ENCODE measurements around the gene LRMDA.

LRMDA gene

DNA sequence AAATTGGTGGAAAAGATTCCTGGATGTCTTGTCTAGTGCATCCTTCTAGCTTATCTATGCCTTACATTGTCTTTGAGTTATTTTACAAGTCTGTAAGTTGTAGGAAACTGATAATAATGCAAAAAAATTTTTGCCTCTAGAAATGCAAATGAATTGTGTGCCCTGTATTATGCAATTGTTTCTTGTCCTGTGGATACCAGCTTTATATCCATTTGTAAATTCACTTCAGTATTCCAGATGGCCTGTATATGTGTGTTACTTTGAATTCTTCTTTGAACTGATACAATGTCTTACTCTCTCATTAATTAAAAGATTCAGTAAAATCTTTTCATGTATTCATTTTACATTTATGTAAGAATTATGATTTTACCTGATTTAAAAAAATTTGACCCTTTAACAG lies 234.3 kb downstream of the LRMDA start:
- H3K27ac ChIP-seq, result no peak overlapping the region
- TF ChIP-seq, protein P1, sequence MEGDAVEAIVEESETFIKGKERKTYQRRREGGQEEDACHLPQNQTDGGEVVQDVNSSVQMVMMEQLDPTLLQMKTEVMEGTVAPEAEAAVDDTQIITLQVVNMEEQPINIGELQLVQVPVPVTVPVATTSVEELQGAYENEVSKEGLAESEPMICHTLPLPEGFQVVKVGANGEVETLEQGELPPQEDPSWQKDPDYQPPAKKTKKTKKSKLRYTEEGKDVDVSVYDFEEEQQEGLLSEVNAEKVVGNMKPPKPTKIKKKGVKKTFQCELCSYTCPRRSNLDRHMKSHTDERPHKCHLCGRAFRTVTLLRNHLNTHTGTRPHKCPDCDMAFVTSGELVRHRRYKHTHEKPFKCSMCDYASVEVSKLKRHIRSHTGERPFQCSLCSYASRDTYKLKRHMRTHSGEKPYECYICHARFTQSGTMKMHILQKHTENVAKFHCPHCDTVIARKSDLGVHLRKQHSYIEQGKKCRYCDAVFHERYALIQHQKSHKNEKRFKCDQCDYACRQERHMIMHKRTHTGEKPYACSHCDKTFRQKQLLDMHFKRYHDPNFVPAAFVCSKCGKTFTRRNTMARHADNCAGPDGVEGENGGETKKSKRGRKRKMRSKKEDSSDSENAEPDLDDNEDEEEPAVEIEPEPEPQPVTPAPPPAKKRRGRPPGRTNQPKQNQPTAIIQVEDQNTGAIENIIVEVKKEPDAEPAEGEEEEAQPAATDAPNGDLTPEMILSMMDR (conservative IDR thresholded peaks at IDR 0.05), result no peak

DNA sequence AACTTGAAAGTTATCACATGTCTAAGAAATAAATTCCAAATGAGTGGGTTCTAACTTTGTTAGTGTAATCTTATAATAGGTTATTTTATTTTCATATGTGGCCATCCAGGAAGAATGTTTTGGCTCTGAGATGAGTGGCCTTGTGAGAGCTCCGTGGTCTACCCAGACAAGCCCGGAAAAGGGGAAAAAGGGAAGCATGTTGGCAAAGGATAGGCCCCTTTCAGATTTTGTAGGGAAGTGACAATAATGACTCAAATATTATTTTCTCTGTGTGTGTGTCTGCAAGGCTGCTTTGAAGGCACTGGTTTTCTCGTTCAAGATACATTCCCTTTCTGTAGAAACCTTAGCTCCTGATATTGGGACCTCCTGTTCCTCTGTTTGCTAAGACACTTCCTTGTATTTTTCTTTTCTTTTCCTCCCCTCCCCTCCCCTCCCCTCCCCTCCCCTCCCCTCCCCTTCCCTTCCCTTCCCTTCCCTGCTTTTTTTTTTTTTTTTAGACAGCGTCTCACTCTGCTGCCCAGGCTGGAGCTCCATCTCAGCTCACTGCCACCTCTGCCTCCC lies 240.8 kb downstream of the LRMDA start:
- TF ChIP-seq, protein P1 (conservative IDR thresholded peaks at IDR 0.05), result no peak
- H3K27ac ChIP-seq, result no peak overlapping the region

DNA sequence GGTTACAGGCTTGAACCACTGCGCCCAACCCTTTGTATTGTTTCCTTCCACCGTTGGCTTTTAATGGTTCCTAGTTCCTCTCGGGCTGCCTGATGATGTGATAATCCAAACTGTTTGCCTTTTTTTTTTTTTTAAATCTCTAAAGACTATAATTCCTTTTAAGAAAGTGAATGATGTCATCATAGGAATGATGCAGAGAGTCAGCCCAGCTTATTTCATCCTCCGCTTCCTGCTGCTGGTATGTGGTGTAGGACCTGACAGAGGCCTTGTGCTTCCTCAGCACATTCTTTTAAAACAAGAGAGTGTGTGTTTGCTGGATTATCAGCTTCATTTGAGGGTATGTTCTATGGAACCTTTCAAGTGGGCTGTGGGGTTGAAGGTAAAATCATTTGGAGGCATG lies 241.4 kb downstream of the LRMDA start:
- TF ChIP-seq, protein P1 (conservative IDR thresholded peaks at IDR 0.05), result no peak
- no peak overlapping the region for H3K27ac ChIP-seq

DNA sequence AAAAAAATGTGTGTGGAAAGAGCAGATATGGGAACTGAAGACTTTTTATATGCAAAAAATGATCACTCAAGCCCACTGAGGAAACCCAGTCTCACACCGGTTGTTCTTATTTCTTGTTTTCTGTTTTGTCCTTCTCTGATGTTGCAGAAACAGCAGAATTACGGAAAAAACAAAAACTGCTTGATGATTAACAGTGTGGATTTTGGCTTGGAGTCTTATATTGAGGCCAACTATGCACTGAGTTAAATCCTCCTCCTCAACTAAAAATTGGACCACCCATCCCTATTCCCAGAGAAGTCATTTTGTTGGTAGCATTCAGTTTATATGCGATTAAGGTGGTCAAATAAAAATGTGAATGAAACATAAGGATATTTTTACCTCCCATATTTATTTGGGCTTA lies 246.1 kb downstream of the LRMDA start:
- TF ChIP-seq, protein P1 (conservative IDR thresholded peaks at IDR 0.05), result no peak
- no peak overlapping the region for H3K27ac ChIP-seq

DNA sequence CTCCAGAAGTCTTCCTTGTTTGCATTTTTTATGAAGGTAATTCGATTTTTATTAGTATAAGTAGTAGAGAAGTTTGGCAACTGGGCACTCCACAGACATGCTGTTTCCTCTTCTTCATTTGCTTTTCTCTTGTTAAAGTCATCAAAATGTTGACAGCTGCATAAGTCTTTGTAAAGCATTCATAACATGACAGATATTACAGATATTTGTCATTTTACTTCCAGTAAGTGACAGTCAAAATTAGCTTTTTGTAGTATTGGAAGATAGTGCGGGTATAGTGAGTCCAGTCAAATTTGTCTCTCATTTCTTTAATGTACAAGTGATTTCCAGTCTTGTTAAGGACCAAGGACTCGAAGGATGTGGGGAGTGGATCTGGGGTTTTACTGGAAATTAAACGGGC lies 247.1 kb downstream of the LRMDA start:
- no peak overlapping the region for H3K27ac ChIP-seq

DNA sequence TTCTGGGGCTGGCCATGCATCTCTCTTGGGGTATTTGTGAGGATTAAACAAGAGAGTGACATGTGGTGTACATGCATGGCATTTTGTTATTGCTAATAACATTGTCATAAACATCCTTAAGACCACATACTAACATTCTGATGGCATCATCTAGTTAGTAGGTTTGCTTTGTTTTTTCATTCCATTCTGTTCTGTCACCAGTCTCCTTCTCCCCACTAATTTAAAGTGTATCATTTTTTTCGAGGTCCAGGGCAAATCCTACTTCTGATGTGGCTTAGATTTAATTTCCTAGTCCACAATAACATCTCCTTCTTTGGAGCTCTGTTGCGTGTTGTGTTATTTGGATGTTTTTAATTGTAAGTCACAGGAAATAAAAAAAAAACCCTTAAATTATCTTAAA lies 248.1 kb downstream of the LRMDA start:
- H3K27ac ChIP-seq, result no peak overlapping the region
- TF ChIP-seq, protein P1 (conservative IDR thresholded peaks at IDR 0.05), result no peak

More for the DNA sequence above, 247.1 kb downstream of the LRMDA start:
- TF ChIP-seq, protein P1 (conservative IDR thresholded peaks at IDR 0.05), result no peak

DNA sequence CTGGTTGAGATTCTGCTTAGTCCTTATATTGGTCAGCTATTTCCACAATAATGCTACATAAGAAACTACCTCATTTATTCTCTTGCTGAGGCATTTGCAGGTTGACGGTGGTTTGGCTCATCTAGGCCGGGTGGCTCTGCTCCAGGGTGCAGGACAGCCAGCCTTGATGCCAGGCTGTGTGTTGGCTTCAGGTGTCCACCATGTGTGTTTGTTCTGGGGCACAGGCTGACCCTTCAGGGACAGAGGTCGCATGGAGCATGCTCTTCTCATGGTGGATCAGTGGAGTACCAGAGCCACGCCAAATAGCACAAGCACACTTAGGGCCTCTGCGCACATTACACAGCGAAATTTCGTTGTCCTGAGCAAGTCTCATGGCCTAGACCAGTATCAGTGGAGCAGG lies 249.9 kb downstream of the LRMDA start:
- H3K27ac ChIP-seq, result no peak overlapping the region
- TF ChIP-seq, protein P1 (conservative IDR thresholded peaks at IDR 0.05), result no peak

Measured in VCaP (cell line).